Suprapubic skin (tissue), 4 donors: ENCODE results near the gene ANKRD36. TPM values are rescaled to one million over a fixed set of nuclear protein-coding genes. Genes with fewer than 3 reads are reported as not detected.
"Not testable (repeated sequence)": the region's sequence is repeated elsewhere in the genome, so short reads cannot be mapped to it uniquely, and the experiment has no call there.

Source experiments
- DNase-seq, 2 donors: peaks; one replicate each; pipeline ENCODE4 v3.0.0-alpha.2; 2019; ENCODE audit warnings: low spot score in 2 of 2
- H3K27ac ChIP-seq: fragments of 200-600 bp; sonication (generic); one replicate; pipeline ENCODE4 v1.5.1; 2019
- H3K27me3 ChIP-seq: fragments of 200-600 bp; sonication (generic); one replicate; pipeline ENCODE4 v1.5.1; 2019
- H3K36me3 ChIP-seq: fragments of 200-600 bp; sonication (generic); one replicate; pipeline ENCODE4 v1.5.1; 2019
- H3K4me1 ChIP-seq: fragments of 200-600 bp; sonication (generic); one replicate; pipeline ENCODE4 v1.5.1; 2019
- H3K4me3 ChIP-seq: fragments of 200-600 bp; sonication (generic); one replicate; pipeline ENCODE4 v1.5.1; 2019; ENCODE audit warnings: mild to moderate bottlenecking
- H3K9me3 ChIP-seq: fragments of 200-600 bp; sonication (generic); one replicate; pipeline ENCODE4 v1.5.1; 2019
- WGBS: methylation state at CpG from one replicate; pipeline ENCODE4 v1.1.5; 2018; 5-methylcytosine and 5-hydroxymethylcytosine counted together
- total RNA-seq, 4 donors: library from RNA; depleted of rRNA; stranded (reverse); fragments of >200 nt; gene quantifications; one replicate each; pipeline ENCODE4 v1.1.0, GENCODE V29; 2016

The ANKRD36 gene
- total RNA-seq, 4 donors from 2014 or later = 13.0 to 54.8 (median 20.4) TPM

- H3K36me3 ChIP-seq, H3K27ac ChIP-seq, H3K9me3 ChIP-seq, H3K4me1 ChIP-seq, H3K27me3 ChIP-seq, H3K4me3 ChIP-seq, DNase-seq: not testable (repeated sequence)
- 83% methylated on average over 1 of the region's 1 CpG for WGBS
Observed at GRCh38 chr2:97293687-97294086, 180.7 kb downstream of the ANKRD36 start.

Other genes with a start within 250 kb of the ANKRD36 start
- 10 to 100 TPM; 15.7 to 28.2 (median 23.5) TPM for gene SEMA4C, start 243.1 kb upstream of the ANKRD36 start, total RNA-seq
- 1 to 10 TPM in 1 of 4 donors, under 1 TPM in 2, not detected in 1; 0.30 to 1.2 (median 0.72) TPM for gene FAM178B, start 126.6 kb upstream of the ANKRD36 start, total RNA-seq
- 10 to 100 TPM; 11.3 to 21.5 (median 16.7) TPM for gene FAHD2B, start 18.3 kb upstream of the ANKRD36 start, total RNA-seq